DMS114 treated with DMSO at 0.1 percent for 48 hours (cell line): ENCODE measurements around the gene PRPF6.
A peak's percentile ranks its signal among the peaks of the same experiment; 100 is the strongest.
"Not testable (repeated sequence)": the region's sequence is repeated elsewhere in the genome, so short reads cannot be mapped to it uniquely, and the experiment has no call there.

Experiments
- DNase-seq: peaks from one replicate; lab custom pipeline; 2025; ENCODE audit not compliant: unreplicated experiment; lab: John Stamatoyannopoulos, UW

The PRPF6 gene

DNA sequence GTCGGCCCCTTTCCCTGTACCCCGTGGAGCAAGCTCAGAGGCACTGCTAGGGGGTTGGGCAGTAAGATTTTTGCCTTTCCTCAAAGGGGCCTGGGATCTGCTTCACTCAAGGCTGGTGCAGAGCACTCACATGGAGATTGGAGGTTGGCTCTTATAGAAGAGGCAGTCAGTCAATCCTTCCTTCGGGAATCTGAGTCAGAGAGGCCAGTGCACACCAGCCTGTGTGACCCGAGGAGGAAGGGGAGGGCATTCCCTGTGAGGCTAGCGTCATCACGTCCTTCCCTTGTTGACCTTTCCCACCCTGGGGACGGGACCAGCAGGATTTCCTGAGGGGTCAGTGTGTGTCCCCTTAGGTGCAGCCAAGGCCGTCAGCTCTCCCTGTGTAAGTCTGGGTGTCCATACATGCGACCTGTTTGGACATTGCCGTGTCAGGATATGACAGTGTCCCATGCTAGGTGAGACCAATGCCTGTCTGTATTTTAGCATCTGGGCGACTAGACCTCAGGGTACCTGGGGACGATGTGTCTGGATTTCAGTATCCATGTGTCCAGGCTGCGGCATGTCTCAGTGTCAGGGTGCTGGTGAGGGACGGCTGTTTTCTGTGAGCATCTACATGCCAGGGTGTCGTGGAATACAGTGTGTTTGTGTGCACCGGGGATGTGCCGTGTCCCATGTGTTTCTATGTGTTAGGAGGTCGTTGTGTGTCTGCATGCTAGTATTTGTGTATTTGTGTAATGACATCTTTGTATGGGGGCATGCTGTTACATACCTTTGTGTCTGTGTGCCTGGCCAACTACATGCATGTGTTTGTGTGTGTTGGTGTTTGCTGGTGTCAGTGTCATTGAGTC is 8.4 kb upstream of the PRPF6 start:
- DNase-seq, result no peak

DNA sequence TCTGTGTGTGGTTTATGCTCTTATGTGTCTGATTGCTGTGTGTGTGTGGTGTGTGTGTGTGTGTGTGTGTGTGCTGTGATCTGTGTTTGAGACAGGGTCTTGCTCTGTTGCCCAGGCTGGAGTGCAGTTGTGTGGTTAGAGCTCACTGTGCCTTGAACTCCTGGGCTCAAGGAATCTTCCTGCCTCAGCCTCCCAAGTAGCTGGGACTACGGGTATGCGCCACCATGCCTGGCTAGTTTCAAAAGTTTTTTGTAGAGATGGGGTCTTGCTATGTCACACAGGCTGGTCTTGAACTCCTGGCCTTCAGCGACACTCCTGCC is 7.8 kb upstream of the PRPF6 start:
- no peak for DNase-seq

DNA sequence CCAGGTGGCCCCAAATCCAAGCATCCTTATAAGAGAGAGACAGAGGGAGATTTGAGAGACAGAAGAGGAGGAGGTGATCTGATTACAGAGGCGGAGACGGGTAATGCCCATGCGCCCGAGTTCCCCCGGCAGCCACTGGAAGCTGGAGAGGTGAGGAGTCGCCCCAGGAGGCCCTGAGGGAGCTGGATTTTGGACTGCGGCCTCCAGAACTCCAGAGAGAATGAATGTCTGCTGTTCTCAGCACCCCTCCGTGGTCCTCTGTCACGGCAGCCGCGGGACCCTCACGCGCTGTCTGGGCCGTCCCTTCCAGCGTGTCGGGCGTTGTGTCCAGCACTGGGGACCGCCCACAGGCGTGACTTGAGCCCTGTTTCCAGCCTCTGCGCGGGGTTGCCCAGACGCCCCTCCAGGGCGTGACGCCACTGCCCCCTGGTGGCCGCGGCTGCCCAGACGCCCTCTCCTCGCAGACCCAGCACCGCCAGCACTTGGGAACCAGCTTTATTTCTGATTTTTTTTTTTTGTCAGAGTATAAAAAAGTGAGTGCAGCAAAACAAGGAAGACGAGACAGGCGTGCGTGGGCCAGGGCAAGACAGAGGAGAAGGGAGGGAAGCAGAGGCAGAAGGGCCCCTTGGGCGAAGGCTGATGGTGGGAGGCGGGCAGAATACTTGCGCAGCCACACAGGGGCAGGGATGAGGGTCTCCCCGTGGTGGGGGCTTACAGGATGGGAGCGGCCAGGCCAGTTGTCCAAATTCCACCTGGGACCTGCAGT is 7.1 kb upstream of the PRPF6 start:
- peak; percentile 73 for DNase-seq

DNA sequence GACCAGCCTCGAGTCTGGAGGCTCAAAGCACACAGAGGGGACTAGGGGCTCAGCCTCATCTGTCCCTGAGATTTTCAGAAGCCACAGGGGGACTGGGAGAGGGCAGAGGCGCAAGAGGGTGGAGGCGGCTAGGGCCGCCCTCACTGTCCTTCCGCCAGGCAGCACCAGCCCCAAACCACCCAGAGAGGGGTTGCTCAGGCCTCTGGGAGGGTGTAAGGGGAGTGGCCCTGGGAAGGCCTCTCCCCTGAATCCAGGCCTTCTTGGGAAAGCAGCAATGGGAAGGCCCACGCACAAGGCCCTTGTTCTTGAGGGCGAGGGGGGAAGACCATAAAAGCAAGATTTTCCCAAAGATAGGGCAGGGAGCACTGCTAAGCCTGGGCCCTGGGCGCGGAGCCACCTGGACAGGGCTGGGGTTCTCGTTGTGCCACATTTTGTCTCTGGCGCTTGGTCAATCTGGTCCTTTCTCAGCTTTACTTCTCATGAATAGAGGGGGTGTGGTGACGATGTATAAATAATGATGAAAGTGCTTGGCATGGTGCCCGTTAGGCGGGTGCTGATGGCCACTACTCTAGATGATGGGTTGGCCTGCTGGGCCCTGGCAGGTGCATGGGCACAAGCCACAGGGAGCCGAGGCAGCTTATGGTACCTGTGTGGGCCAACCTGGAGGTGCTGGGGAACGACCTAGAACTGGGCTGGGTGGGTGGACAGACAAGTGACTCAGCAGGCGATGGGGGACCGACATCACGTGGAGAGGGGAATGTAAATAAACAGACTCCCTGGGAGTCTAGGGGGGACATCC is 6.3 kb upstream of the PRPF6 start:
- DNase-seq, result no peak

DNA sequence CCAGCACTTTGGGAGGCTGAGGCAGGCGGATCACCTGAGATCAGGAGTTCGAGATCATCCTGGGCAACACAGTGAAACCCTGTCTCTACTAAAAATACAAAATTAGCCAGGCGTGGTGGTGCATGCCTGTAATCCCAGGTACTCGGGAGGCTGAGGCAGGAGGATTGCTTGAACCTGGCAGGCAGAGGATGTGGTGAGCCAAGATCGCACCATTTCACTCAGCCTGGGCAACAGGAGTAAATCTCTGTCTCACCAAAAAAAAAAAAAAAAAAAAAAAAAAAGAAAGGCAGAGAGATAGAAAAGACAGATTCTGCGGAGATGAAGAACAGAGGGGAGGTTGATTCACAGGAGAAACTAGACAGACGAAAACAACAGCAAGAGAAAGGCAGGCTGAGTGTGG is 4.4 kb upstream of the PRPF6 start:
- not testable (repeated sequence) for DNase-seq

DNA sequence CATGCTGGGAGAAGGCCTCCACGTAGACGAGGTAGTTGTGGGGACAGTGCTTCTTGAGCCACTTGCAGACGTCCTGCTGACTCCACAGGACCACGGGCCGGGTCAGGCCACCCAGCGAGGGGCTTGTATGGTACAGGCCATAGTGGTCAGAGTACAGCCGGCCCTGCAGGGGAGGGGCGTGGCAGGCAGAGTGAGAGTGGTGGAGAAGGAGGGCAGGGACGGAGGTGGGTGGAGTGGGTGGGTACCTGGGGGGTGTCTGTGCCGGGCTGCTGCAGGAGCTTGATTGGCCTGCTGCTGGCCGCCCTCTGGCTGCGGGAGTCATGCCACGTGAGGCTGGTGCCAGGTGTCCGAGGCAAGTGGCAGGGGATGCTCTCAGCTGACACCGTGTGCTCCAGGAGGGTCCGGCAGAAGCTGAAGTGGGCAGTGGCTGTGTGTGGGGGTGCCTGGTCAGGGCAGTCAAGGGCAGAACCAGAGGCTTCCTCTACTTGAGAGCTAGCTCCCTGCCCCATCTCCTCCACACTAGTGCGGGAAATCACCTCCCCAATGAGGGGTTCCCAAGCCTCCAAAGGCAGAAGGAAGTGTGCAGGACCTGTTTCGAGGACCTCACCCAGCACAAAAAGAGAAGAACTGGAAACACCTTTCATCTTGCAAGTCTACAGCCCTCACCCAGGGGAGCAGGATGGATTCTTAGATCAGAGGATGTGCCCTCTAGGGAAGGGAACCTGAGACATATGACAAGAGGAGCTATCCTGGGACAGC is 3.8 kb upstream of the PRPF6 start:
- DNase-seq, result no peak

DNA sequence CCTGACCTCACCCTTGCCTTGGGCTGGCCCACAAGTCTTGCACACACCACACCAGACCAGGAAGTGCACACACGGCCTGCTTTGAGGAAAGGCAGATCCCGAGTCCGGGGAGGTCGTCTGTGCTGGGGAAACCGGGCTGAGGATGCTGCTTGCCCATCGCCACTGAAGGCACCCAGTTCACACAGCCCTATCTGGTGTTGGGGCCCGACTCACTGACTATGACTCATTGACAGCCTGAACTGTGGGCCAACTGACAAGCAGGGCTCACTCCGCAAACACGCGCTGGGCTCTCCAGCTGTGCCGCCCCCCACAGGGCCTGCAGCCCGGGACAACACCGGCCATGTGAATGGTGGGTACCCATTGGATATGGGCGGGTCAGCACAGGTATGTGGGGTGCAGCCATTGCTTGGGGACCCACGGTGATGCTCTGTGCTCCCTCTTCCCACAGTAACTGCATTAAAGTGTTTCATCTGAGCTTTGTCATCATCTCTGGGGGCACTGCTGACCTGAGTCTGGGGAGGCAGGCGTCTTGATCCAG is 3.1 kb upstream of the PRPF6 start:
- DNase-seq, result no peak

DNA sequence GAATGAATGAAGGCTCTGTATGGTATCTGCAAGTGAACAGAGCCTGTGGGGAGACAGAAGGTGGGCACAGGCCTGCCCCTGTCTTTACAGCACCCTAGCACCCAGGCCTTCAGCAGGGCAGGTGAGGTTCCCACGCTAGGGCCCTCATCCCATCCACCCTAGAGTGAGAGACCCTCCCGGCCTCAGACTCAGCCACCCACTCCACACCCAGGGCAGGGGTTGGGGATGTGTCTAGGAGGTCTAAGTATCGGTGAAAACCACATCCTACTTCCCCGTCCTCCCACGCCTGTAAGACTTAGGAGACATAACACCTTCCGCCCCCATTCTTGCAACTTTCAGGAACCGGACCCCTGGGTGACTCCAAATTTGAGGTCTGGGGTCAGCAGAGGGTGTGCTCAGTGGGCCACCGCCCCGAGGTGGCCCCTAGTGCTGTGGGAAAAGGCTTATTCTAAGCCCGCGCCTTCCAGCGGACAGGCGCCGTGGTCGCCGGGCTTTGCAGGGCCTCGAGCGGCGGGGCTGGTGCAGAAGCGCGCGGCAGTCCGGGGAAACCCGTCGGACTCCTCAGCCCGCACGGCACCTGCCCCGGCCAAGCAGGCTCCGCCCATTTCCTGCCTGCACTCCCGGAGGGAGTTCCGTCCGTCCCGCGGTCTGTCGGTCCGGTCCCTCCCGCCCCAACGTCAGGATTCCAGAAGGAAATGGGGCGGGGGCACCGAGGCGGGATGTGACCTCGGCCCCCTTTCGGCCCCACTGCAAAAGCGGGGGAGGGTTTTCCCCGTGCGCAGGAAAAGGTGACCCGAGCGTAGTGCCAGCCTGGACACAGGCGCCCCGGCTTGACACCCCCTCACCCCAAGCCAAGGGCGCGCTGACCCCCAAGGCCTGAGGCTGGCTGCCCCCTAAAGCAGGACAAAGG is 2.4 kb upstream of the PRPF6 start:
- no peak for DNase-seq

DNA sequence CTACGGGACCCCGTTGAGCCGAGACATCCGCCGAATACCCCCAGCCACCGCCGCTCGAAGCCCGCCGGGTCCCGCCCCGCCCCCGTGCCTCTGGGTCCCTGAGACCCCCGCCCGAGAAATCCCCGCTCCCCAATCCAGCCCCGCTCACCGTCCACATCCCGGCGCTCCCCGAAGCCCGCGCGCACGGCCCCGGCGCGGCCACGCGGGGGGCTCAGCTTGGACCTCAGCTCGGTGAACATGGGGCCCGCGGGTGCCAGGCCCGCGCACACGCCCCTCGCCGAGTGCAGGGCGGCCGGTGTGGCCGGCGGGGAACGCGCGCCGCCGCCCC is 1.7 kb upstream of the PRPF6 start:
- DNase-seq, result no peak

DNA sequence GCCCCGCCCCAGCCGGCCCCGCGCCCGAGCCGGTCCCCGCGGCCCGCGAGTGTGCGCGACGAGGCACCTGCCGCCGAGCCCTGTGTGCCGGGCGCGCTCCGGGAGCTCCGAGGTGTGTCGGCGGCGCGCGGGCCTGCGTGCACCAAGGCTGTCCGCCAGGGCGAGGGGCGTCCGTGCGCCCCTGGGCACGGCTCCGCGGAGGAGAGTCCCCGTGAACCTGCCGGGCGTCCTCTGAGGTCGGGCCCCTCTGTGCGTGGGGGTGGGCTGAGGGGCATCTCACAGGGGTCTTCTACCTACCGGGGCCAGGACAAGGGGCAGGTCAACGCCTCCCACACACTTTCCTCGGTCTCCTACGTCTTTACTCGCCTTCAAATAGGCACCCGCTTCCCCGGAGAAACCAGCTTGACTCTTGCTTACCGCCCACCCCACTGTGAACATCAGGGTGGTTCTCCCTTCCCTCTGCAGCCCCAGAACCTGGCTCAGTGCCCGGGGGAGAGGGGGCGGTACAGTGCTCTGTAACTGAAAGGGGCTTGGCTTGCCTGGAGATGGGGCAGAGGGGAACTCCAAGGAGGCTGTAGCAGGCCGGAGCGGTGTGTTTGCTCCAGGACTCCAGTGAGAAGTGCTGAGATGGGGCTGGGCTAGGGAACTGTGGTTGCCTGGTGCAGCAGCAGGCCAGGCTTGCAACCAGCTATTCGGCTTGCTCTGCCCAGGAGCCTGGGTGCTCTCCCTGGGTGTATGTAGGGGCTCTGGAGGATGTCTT is 1.2 kb upstream of the PRPF6 start, which contains the start of gene SAMD10:
Gene SAMD10, minus strand, starts transcription at position 86 of the 760 bp plus-strand sequence. CDS start 175 bp downstream, outside the sequence.
- no peak for DNase-seq

DNA sequence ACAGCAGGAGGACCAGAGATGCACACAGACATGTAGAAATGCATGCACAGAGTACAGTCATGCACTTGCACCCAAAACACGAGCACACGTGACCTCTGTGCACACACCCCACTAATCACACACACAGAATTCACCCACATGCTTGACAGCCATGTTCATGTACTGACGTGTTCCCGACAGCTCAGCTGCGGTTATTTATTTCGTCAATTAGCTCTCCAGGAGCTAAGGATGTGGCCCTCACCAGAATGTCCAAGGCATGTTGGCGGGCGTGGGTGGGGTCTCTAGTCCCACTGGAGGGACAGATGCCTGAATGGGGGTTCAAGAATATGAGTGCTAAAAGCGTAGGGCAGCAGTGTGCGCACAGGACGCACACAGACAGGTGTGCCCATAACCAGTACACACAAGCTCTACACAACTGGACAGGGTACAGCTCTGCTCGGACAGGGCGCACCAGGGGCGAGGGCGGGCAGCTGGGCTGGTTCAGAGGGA is 571 bp upstream of the PRPF6 start:
- no peak for DNase-seq

DNA sequence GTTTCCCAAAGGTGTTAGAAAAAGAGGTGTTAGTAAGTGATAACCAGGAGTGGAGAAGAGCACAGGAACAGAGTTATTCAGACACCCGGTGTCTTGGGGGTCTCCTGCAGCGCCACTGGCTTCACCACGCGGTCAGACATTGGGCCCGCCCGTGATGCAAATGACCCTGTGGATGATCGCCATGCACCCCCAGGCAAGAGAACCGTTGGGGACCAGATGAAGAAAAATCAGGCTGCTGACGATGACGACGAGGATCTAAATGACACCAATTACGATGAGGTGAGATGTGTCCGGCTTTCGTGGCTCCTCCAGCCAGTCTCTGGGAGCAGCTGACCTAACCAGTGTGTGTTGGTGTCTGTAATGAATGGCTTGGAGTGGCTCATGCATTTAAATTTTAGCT is 2.0 kb downstream of the PRPF6 start:
- no peak for DNase-seq

DNA sequence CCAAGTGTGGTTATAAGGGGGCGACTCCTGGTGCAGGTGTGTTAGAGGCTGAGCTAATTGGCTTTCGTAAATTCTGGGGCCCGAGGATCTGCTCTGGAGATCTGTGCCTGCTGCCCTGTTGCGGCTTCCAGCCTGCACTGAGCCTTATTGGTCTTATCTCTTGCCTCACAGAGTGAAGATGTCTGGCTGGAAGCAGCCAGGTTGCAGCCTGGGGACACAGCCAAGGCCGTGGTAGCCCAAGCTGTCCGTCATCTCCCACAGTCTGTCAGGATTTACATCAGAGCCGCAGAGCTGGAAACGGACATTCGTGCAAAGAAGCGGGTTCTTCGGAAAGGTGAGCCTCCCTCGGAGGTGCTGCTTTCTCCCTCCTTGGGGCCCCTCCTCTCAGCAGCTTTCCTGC is 20.0 kb downstream of the PRPF6 start:
- no peak for DNase-seq

DNA sequence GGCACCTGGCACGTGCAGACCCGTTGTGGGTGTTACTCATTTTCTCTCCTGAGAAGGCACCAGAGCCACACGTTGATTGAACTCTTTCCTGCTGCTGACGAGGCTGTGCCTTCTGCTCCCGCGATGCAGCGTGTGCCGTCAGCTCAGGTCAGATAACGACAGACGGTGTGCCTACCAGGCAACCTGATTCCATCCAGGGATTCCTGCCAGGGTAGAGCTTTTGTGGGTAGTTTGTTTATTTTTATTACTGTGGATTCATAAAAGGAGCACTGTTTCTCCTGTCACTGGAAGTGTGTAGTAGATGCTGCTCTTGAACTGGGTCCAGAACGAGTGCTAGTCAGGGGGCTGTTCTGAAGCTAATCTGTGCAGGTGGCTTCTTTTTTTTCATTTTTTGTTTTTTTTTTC is 20.7 kb downstream of the PRPF6 start:
- DNase-seq, result no peak

DNA sequence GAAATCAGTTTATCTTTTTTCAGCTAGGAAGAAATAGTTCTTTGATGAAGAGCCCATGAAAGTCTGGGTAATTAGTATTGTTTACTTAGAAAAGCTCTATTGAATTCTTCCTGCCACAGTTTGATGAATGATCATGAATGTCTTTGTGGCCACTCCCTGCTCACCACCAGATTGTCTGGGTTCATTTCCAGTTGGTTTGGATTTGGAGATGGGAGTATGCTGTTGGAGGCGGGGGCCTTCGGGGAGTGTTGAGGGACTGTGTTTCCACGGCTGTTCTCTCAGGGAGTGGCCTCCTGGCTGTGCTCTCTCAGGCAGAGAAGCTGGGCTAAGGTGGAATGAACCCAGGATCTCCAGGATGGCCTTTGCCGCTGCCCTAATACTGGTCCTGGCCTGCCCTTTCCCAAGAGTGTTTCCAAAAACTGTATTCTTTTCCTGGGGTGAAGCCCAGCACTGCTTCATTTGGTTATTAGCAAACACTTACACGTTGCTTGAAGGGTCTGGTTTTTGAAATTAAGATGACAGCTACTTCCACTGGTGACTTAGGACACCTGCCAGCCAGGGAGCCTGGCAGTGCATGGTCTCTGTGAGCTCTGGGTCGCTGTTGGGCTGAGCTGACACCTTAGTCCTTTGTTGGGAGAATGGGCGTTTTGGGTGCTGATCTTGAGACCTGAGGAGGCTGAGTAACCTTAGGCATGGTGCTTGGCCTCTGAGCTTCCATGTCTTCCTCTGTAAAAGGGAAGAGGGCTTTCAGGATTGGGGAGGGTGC is 23.2 kb downstream of the PRPF6 start:
- no peak for DNase-seq

DNA sequence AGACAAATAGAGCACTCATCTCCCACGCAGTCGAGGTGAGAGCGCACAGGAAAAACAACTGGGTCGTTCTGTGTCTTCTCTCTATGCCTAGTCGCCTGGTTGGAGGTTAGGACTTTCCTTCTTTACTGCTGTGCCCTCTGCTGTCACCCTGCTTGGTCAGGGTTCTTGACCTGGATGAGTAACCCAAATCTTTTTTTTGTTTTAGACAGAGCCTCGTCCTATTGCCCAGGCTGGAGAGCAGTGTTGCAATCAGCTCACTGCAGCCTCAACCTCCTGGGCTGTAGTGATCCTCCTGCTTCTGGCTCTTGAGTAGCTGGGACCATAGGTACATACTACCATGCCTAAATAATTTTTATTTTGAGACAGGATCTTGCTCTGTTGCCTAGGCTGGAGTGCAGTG is 24.5 kb downstream of the PRPF6 start:
- DNase-seq, result no peak

DNA sequence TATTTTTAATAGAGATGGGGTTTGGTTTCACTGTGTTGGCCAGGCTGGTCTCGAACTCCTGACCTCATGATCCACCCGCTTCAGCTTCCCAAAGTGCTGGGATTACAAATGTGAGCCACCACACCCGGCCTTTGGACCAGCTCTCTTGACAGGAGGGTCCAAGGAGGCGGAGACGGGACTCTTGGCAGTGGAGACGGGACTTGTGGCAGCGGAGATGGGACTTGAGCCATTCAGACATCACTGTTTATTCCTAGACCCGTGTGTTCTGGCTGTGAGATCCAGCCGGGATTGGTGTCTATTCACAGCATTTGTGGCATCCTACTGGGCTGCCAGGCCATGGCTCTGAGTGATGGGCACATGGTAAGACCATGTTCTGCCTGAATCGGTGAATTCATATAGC is 25.6 kb downstream of the PRPF6 start:
- no peak for DNase-seq

DNA sequence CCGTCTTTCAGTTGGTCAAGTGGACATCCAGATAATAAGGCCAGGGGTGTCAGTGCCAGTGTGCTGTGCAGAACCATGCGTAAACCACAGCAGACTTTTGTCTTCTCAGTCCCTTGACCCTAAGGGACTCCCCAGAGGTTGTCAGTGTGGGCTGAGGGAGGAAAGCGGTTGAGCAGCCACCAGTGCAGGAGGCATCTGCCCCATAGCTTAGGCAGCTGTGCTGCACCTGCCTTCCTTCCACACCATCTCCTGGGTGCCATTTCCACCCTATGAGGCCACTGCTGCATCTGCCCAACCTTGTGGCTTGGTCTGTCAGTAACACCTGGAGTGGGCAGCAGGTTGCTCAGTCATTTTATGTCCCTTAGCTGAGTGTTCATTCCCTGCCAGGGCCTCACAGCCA is 26.0 kb downstream of the PRPF6 start:
- no peak for DNase-seq
